Lung (tissue), 12 donors: ENCODE data around the gene KYNU. TPM values are rescaled to one million over a fixed set of nuclear protein-coding genes. Genes with fewer than 3 reads are reported as not detected.
A peak's percentile ranks its signal among the peaks of the same experiment; 100 is the strongest.

Experiments used
- ATAC-seq: fragments of 200-7000 bp; cut with Tn5 transposase; one replicate; pipeline ENCODE4 v1.9.1; 2020; ENCODE audit warnings: moderate number of reproducible peaks; ENCODE audit not compliant: insufficient read depth, low FRiP score
- DNase-seq, 3 donors: peaks; one replicate each; pipeline ENCODE4 v3.0.0-alpha.2; 2013 to 2017
- H3K27ac ChIP-seq, 2 donors: one replicate each; pipeline ENCODE4 v1.5.1; 2013; ENCODE audit warnings: mild to moderate bottlenecking in 2 of 2, moderate library complexity in 2 of 2, control low read depth in 1 of 2, inconsistent platforms in 1 of 2, low read depth in 1 of 2, low read length in 1 of 2
- H3K27me3 ChIP-seq, 3 donors: one replicate each; pipeline ENCODE4 v1.5.1; 2013; ENCODE audit warnings: low read length in 2 of 3; ENCODE audit not compliant: control insufficient read depth in 3 of 3, insufficient read depth in 3 of 3
- H3K36me3 ChIP-seq, 4 donors: one replicate each; pipeline ENCODE4 v1.5.1; 2013; ENCODE audit warnings: low read length in 4 of 4, mild to moderate bottlenecking in 1 of 4, moderate library complexity in 1 of 4; ENCODE audit not compliant: control insufficient read depth in 4 of 4, insufficient read depth in 4 of 4
- H3K4me1 ChIP-seq, 5 donors: one replicate each; pipeline ENCODE4 v1.5.1; 2013; ENCODE audit warnings: low read length in 5 of 5, mild to moderate bottlenecking in 2 of 5, moderate library complexity in 1 of 5; ENCODE audit not compliant: control insufficient read depth in 5 of 5, insufficient read depth in 5 of 5
- H3K4me3 ChIP-seq: one replicate; pipeline ENCODE4 v1.5.1; 2013; ENCODE audit warnings: mild to moderate bottlenecking, control low read depth, moderate library complexity
- H3K9ac ChIP-seq, 2 donors: one replicate each; pipeline ENCODE4 v1.5.1; 2013; ENCODE audit warnings: low read length in 2 of 2, control low read depth in 1 of 2; ENCODE audit not compliant: insufficient read depth in 1 of 2
- H3K9me3 ChIP-seq, 4 donors: one replicate each; pipeline ENCODE4 v1.5.1; 2013; ENCODE audit warnings: low read length in 3 of 4, mild to moderate bottlenecking in 1 of 4, moderate library complexity in 1 of 4; ENCODE audit not compliant: control insufficient read depth in 4 of 4, insufficient read depth in 3 of 4
- WGBS, 2 donors: extraction: QIAGEN DNeasy Blood & Tissue Kit; methylation state at CpG; one replicate each; pipeline ENCODE4 v1.1.7; 2013; 5-methylcytosine and 5-hydroxymethylcytosine counted together
- polyA plus RNA-seq, 2 donors: library from polyadenylated mRNA; stranded (reverse); fragments of 200-250 nt; gene quantifications; one replicate each; pipeline ENCODE4 v1.2.1, GENCODE V29; 2013
- total RNA-seq, 2 donors: library from RNA; depleted of rRNA in 1 of 2; stranded (reverse); fragments of >200 nt in 1 of 2; gene quantifications; one replicate each; pipeline ENCODE4 v1.2.1, GENCODE V29; 2014 to 2021
- TF ChIP-seq, protein P1 (sequence below): IDR thresholded peaks from 2 replicates; pipeline ENCODE4 v1.5.1; 2012; ENCODE audit warnings: mild to moderate bottlenecking; ENCODE audit errors: control extremely low read depth, extremely low read depth
- donor health status: control.
- donor health status: control.
- donor health status: Bipolar disorder and iron deficiency.
- donor health status: healthy.
- donor health status: DM: yes; HTN: yes; CAD: no.

Gene KYNU
- total and polyA plus RNA-seq, 4 donors: 6.4 to 33.9 (median 17.1) TPM

DNA sequence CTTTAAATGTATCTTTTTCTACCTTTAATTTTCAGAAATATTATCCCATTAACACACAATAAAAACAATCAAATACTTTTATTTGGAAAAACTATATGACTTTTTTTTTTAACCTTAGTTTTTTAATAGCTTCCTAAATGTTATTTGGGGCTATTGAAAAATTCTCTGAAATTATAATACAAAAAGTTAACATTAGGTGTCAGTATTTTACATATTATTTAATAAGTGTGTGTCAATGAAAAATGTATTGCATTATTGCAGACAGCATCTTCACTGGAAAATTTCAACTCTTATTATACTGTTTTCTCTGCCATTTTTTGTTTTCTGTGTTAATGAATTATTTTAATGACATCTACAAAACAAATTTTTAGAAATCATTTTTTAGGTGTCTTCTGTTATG lies 200.6 kb downstream of the KYNU start:
- no peaks in the 10 kb centered on the region for H3K27me3 ChIP-seq
- DNase-seq (no peak), ATAC-seq (no peak)
- H3K27ac ChIP-seq: no peak overlapping the region
- TF ChIP-seq, protein P1, sequence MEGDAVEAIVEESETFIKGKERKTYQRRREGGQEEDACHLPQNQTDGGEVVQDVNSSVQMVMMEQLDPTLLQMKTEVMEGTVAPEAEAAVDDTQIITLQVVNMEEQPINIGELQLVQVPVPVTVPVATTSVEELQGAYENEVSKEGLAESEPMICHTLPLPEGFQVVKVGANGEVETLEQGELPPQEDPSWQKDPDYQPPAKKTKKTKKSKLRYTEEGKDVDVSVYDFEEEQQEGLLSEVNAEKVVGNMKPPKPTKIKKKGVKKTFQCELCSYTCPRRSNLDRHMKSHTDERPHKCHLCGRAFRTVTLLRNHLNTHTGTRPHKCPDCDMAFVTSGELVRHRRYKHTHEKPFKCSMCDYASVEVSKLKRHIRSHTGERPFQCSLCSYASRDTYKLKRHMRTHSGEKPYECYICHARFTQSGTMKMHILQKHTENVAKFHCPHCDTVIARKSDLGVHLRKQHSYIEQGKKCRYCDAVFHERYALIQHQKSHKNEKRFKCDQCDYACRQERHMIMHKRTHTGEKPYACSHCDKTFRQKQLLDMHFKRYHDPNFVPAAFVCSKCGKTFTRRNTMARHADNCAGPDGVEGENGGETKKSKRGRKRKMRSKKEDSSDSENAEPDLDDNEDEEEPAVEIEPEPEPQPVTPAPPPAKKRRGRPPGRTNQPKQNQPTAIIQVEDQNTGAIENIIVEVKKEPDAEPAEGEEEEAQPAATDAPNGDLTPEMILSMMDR: no peak
- H3K9me3 ChIP-seq: peaks cover 0 to 9% (median 4%) of the 10 kb centered on the region in 4 donors
- no peak overlapping the region for H3K4me3 ChIP-seq
- H3K4me1 ChIP-seq: no peaks in the 10 kb centered on the region
- no peak overlapping the region for H3K9ac ChIP-seq
- no peaks in the 10 kb centered on the region for H3K36me3 ChIP-seq

GRCh38 chr2:143081616-143082015 lies 204.2 kb downstream of the KYNU start:
- DNase-seq: no peak
- ATAC-seq: no peak
- Histone ChIP-seq H3K9me3 (peaks cover 0 to 5% (median 1%) of the 10 kb centered on the region in 4 donors), H3K27me3 (no peaks in the 10 kb centered on the region), H3K36me3 (no peaks in the 10 kb centered on the region), H3K4me1 (no peaks in the 10 kb centered on the region), H3K27ac (no peak overlapping the region), H3K9ac (no peak overlapping the region), H3K4me3 (no peak overlapping the region)
- WGBS, 2 donors: 92 to 97% methylated on average over 1 of the region's 1 CpG
- TF ChIP-seq, protein P1: no peak

DNA sequence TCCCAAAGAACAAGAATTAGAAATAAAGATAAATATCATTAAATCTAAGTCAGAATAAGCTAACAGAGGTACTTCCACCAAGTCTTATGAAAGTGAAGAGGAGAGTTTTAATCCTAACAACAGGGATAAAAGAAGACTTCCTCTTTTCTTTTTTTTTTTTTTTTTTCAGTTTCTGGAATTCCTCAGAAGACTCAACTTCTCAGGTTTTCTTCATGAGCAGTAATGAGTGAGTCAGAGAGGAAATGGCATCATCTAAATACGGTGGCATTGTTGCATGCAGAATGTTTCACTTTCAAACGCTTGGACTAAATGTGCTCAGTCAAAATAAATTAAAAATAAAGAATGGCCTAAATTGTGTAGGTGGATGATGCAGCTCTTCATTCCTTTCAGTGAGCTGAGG lies 206.2 kb downstream of the KYNU start:
- Histone ChIP-seq H3K27ac (no peak overlapping the region), H3K27me3 (no peaks in the 10 kb centered on the region), H3K4me3 (no peak overlapping the region), H3K9me3 (peaks cover 0 to 5% (median 1%) of the 10 kb centered on the region in 4 donors), H3K9ac (no peak overlapping the region), H3K4me1 (no peaks in the 10 kb centered on the region), H3K36me3 (no peaks in the 10 kb centered on the region)
- ATAC-seq: peak; percentile 53
- WGBS, 2 donors: 16 to 36% methylated on average over 2 of the region's 2 CpGs
- TF ChIP-seq, protein P1: no peak
- DNase-seq: no peak

- H3K4me3 ChIP-seq: no peak overlapping the region
- 72 to 73% methylated on average over 2 of the region's 2 CpGs for WGBS, 2 donors
- H3K27ac ChIP-seq: no peak overlapping the region
- H3K9ac ChIP-seq: no peak overlapping the region
- peaks cover 0 to 5% (median 1%) of the 10 kb centered on the region in 4 donors for H3K9me3 ChIP-seq
- TF ChIP-seq, protein P1: no peak
- no peaks in the 10 kb centered on the region for H3K36me3 ChIP-seq
- ATAC-seq (no peak), DNase-seq (no peak)
- no peaks in the 10 kb centered on the region for H3K4me1 ChIP-seq
- H3K27me3 ChIP-seq: no peaks in the 10 kb centered on the region
These were observed 207.0 kb downstream of the KYNU start for GRCh38 chr2:143084462-143084861.
